ENCODE results near the gene PLD1. TPM values are rescaled to one million over a fixed set of nuclear protein-coding genes. Genes with fewer than 3 reads are reported as not detected.

Gene PLD1
- total RNA-seq, 1 donor from 2014 or later, result 0.21 TPM

- Histone ChIP-seq H3K27ac (no peak overlapping the region), H3K9me3 (ENCODE audit: low read depth) (no peaks in the 10 kb centered on the region), H3K4me3 (no peak overlapping the region), H3K79me2 (ENCODE audit: low read depth) (no peaks in the 10 kb centered on the region), H3K4me1 (no peaks in the 10 kb centered on the region), H3K27me3 (peaks cover 22% of the 10 kb centered on the region), H4K20me1 (ENCODE audit: low read depth) (no peaks in the 10 kb centered on the region), H3K36me3 (no peaks in the 10 kb centered on the region), H3K9ac (no peak overlapping the region), H3K4me2 (no peak overlapping the region), H2AFZ (replicated peaks) (no peak overlapping the region), H3F3A (ENCODE audit: low read depth) (no peaks in the 10 kb centered on the region)
- H3K27ac Mint-ChIP-seq, result no peak overlapping the region
- peaks cover 14% of the 10 kb centered on the region for H3K4me1 Mint-ChIP-seq
- H3K36me3 Mint-ChIP-seq, result no peaks in the 10 kb centered on the region
- TF ChIP-seq, protein P1, sequence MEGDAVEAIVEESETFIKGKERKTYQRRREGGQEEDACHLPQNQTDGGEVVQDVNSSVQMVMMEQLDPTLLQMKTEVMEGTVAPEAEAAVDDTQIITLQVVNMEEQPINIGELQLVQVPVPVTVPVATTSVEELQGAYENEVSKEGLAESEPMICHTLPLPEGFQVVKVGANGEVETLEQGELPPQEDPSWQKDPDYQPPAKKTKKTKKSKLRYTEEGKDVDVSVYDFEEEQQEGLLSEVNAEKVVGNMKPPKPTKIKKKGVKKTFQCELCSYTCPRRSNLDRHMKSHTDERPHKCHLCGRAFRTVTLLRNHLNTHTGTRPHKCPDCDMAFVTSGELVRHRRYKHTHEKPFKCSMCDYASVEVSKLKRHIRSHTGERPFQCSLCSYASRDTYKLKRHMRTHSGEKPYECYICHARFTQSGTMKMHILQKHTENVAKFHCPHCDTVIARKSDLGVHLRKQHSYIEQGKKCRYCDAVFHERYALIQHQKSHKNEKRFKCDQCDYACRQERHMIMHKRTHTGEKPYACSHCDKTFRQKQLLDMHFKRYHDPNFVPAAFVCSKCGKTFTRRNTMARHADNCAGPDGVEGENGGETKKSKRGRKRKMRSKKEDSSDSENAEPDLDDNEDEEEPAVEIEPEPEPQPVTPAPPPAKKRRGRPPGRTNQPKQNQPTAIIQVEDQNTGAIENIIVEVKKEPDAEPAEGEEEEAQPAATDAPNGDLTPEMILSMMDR (IDR thresholded peaks at IDR 0.05), result no peak
- no peak for TF ChIP-seq EZH2 (IDR thresholded peaks at IDR 0.05)
- TF ChIP-seq EZH2phosphoT487 (IDR thresholded peaks at IDR 0.05), result no peak
- H3K9me3 Mint-ChIP-seq, result no peaks in the 10 kb centered on the region
- no peak overlapping the region for H3K4me3 Mint-ChIP-seq
- DNase-seq (ENCODE audit: low spot score), result no peak
- H3K27me3 Mint-ChIP-seq (ENCODE audit: insufficient read depth, low read depth), result peaks cover 16% of the 10 kb centered on the region
Measured at GRCh38 chr3:171805687-171806086, 4.6 kb downstream of the PLD1 start.

GRCh38 chr3:171804618-171805389 lies 5.5 kb downstream of the PLD1 start:
- no peaks in the 10 kb centered on the region for H3K9me3 Mint-ChIP-seq
- Histone ChIP-seq H3K27ac (no peak overlapping the region), H4K20me1 (ENCODE audit: low read depth) (no peaks in the 10 kb centered on the region), H3K79me2 (ENCODE audit: low read depth) (no peaks in the 10 kb centered on the region), H3K27me3 (peaks cover 14% of the 10 kb centered on the region), H3K36me3 (no peaks in the 10 kb centered on the region), H3K4me3 (no peak overlapping the region), H3K9me3 (ENCODE audit: low read depth) (no peaks in the 10 kb centered on the region), H3K4me2 (no peak overlapping the region), H2AFZ (replicated peaks) (no peak overlapping the region), H3F3A (ENCODE audit: low read depth) (no peaks in the 10 kb centered on the region), H3K4me1 (no peaks in the 10 kb centered on the region), H3K9ac (no peak overlapping the region)
- DNase-seq (ENCODE audit: low spot score), result no peak
- H3K4me3 Mint-ChIP-seq, result no peak overlapping the region
- H3K27ac Mint-ChIP-seq, result no peak overlapping the region
- peaks cover 11% of the 10 kb centered on the region for H3K4me1 Mint-ChIP-seq
- no peaks in the 10 kb centered on the region for H3K36me3 Mint-ChIP-seq
- H3K27me3 Mint-ChIP-seq (ENCODE audit: insufficient read depth, low read depth), result peaks cover 11% of the 10 kb centered on the region
- TF ChIP-seq, protein P1 (IDR thresholded peaks at IDR 0.05), result no peak

DNA sequence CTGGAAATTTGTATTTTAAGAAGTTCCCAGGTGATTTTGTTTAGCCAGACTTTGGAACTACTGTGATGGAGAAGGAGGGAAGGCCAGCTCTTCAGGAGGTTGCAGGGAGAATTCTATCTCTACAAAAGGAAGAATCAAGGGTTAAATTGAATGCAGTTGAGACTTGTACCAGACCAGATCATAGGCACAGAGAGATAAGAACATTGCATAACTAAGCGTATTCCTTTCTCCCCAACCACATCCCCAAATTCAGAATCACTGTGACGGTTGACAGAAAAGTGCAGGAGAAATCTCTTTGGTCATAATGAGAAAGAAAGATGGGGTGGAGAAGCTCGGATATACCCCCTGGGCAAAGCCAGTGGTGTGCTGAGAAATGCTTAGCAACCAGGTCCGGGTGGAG lies 7.2 kb downstream of the PLD1 start:
- no peaks in the 10 kb centered on the region for H3K36me3 Mint-ChIP-seq
- no peaks in the 10 kb centered on the region for H3K79me2 ChIP-seq (ENCODE audit: low read depth)

More for the DNA sequence above, 7.2 kb downstream of the PLD1 start:
- Mint-ChIP-seq H3K4me3 (no peak overlapping the region), H3K9me3 (peaks cover 2% of the 10 kb centered on the region), H3K4me1 (peaks cover 8% of the 10 kb centered on the region), H3K27me3 (ENCODE audit: insufficient read depth, low read depth) (no peaks in the 10 kb centered on the region), H3K27ac (no peak overlapping the region)
- Histone ChIP-seq H3K4me1 (no peaks in the 10 kb centered on the region), H3K4me3 (no peak overlapping the region), H3K27ac (no peak overlapping the region), H3K4me2 (no peak overlapping the region), H3F3A (ENCODE audit: low read depth) (no peaks in the 10 kb centered on the region), H3K9me3 (ENCODE audit: low read depth) (no peaks in the 10 kb centered on the region), H2AFZ (replicated peaks) (no peak overlapping the region), H4K20me1 (ENCODE audit: low read depth) (no peaks in the 10 kb centered on the region), H3K36me3 (no peaks in the 10 kb centered on the region), H3K27me3 (no peaks in the 10 kb centered on the region), H3K9ac (no peak overlapping the region)
- no peak for DNase-seq (ENCODE audit: low spot score)
- TF ChIP-seq EZH2phosphoT487 (IDR thresholded peaks at IDR 0.05), result no peak
- TF ChIP-seq, protein P1 (IDR thresholded peaks at IDR 0.05), result no peak
- no peak for TF ChIP-seq EZH2 (IDR thresholded peaks at IDR 0.05)
